Measurements from ENCODE around the gene ITGB2.

Gene ITGB2

DNA sequence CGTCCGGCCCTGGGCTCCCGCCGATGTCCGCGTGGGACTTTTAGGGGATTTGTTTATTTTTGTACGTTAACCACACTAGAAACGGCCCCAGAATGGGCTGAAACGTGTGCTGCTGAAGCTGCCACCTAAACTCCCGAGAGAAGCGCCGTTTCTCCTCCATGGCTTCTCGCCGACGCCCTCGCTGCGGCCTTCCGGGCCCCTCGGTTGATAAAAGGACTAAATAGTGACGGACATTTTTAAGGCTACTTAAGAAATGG is 46.5 kb downstream of the ITGB2 start:
- Histone ChIP-seq H3K27ac (ENCODE audit: low read depth, low read length, poor library complexity, severe bottlenecking) (no peak overlapping the region), H3K4me1 (ENCODE audit: insufficient read depth, low read length, severe bottlenecking) (peaks cover 35% of the 10 kb centered on the region), H3K36me3 (ENCODE audit: insufficient read depth, low read length) (no peaks in the 10 kb centered on the region; the same call in 1 of the 2 replicates), H2AFZ (ENCODE audit: low read length) (peak overlapping the region; percentile 87; the same call in 1 of the 2 replicates), H4K20me1 (ENCODE audit: insufficient read depth, low read length) (no peaks in the 10 kb centered on the region), H3K4me2 (ENCODE audit: low read length) (peak overlapping the region; percentile 93), H3K27me3 (ENCODE audit: insufficient read depth, low read length) (no peaks in the 10 kb centered on the region; the same call in 1 of the 2 replicates), H3K9me2 (ENCODE audit: low read depth, low read length) (no peaks in the 10 kb centered on the region), H3K9ac (ENCODE audit: low read length) (peak overlapping the region; percentile 74), H3K9me3 (ENCODE audit: low read length) (no peaks in the 10 kb centered on the region), H3K4me3 (ENCODE audit: low read depth, low read length, poor library complexity, severe bottlenecking) (peak overlapping the region; percentile 80), H3K79me2 (ENCODE audit: insufficient read depth, low read length) (peaks cover 2% of the 10 kb centered on the region; the same call in 1 of the 2 replicates), H3F3A (ENCODE audit: insufficient read depth, low read length) (0 out of 2 replicates have a peak, but pooled peaks cover 5% of the 10 kb centered on the region)
- TF ChIP-seq, protein P1, sequence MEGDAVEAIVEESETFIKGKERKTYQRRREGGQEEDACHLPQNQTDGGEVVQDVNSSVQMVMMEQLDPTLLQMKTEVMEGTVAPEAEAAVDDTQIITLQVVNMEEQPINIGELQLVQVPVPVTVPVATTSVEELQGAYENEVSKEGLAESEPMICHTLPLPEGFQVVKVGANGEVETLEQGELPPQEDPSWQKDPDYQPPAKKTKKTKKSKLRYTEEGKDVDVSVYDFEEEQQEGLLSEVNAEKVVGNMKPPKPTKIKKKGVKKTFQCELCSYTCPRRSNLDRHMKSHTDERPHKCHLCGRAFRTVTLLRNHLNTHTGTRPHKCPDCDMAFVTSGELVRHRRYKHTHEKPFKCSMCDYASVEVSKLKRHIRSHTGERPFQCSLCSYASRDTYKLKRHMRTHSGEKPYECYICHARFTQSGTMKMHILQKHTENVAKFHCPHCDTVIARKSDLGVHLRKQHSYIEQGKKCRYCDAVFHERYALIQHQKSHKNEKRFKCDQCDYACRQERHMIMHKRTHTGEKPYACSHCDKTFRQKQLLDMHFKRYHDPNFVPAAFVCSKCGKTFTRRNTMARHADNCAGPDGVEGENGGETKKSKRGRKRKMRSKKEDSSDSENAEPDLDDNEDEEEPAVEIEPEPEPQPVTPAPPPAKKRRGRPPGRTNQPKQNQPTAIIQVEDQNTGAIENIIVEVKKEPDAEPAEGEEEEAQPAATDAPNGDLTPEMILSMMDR (IDR thresholded peaks at IDR 0.05; ENCODE audit: low read length): no peak
- TF ChIP-seq EZH2 (IDR thresholded peaks at IDR 0.05; ENCODE audit: borderline replicate concordance, low read length): no peak

DNA sequence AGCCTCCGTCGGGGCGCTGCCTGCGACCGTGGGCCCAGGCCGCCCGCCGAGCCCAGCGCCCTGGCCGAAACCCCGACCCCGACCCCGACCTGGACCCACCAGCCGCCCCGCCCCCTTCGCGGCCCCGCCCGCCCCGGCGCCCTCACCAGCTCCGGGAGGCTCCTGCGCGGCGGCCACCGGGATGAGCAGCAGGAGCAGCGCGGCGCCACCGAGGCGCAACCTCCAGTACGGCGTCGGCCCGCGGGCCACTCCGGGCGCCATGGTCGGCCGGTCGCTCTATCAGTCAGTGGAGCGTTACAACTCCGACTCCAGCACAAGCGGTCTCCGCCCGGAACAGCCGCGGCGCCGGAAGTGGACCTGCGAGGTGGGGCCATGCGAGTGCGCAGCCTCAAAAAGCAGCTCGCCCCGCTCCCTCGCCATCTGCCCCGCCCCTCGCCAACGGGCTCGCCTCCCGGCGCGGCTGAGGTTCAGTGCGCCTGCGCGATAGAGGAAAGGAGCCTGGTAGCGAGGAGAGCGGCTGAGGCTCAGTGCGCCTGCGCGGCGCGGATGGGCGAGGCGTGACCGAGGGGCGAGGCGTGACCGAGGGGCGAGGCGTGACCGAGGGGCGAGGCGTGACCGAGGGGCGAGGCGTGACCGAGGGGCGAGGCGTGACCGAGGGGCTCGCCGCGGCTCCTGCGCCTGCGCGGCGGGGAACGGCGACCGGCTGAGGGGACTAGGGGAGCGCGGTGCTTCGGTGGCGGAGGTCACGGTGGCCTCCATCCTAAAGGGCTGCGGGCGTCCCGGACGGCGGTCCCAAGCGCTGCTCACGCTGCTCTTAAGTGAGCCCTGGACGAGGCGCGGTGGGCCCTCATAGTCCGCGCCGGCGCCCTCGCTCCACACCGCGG is 47.1 kb downstream of the ITGB2 start, which contains the start of gene PTTG1IP:
Gene PTTG1IP, minus strand, starts transcription at position 335 of the 884 bp plus-strand sequence. Its CDS starts 74 bp downstream, at position 261.
- Histone ChIP-seq H3K27ac (ENCODE audit: low read depth, low read length, poor library complexity, severe bottlenecking) (no peak within 1 kb of the TSS), H3K4me3 (ENCODE audit: low read depth, low read length, poor library complexity, severe bottlenecking) (peak within 1 kb of the TSS; percentile 80)

DNA sequence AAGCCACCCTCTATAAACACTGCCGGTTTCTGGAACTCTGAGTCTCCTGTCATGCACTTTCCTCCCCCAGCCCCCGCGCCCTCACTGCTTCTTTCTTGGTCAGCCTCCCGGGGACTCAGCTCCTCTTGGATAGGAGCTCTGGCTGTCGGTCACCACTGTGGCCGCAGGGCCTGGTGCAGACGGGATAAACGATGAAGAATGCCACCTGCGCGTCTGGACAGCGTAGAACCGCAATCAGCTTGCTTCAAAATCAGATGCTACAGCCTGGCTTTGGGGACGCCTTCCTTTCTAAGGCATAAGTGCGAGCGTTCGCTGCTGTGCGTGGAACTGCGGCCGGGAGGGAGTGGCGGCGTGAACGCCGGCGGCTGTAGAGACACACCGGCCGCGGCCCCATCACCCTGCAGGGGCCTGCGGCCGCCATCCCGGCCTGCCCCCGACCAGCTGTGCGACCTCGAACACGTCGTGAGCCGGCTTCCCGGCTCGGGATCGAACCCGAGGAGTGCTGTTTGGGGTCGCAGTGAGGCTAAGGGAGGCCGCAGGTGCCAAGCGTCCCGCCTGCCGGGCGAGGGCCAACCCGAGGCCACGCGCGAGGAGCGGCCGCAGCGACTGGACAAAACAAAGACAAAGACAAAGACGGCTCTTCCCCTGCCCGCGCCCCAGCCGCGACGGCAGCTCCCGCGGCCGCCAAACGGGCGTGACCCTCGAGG is 47.9 kb downstream of the ITGB2 start:
- H3K27ac ChIP-seq (ENCODE audit: low read depth, low read length, poor library complexity, severe bottlenecking): no peak overlapping the region
- H3K4me1 ChIP-seq (ENCODE audit: insufficient read depth, low read length, severe bottlenecking): peaks cover 46% of the 10 kb centered on the region
- H3K27me3 ChIP-seq (ENCODE audit: insufficient read depth, low read length): no peaks in the 10 kb centered on the region; the same call in 1 of the 2 replicates
- no peak overlapping the region for H2AFZ ChIP-seq (ENCODE audit: low read length)
- H3K4me2 ChIP-seq (ENCODE audit: low read length): peak overlapping the region; percentile 91
- no peaks in the 10 kb centered on the region; the same call in 1 of the 2 replicates for H3K36me3 ChIP-seq (ENCODE audit: insufficient read depth, low read length)
- H3K4me3 ChIP-seq (ENCODE audit: low read depth, low read length, poor library complexity, severe bottlenecking): peak overlapping the region; percentile 80
- TF ChIP-seq, protein P1 (IDR thresholded peaks at IDR 0.05; ENCODE audit: low read length): no peak
- TF ChIP-seq EZH2 (IDR thresholded peaks at IDR 0.05; ENCODE audit: borderline replicate concordance, low read length): no peak
- H3K9me2 ChIP-seq (ENCODE audit: low read depth, low read length): no peaks in the 10 kb centered on the region
- H4K20me1 ChIP-seq (ENCODE audit: insufficient read depth, low read length): no peaks in the 10 kb centered on the region
- H3K9me3 ChIP-seq (ENCODE audit: low read length): no peaks in the 10 kb centered on the region
- H3K9ac ChIP-seq (ENCODE audit: low read length): peak overlapping the region; percentile 70
- H3F3A ChIP-seq (ENCODE audit: insufficient read depth, low read length): 0 out of 2 replicates have a peak, but pooled peaks cover 5% of the 10 kb centered on the region
- H3K79me2 ChIP-seq (ENCODE audit: insufficient read depth, low read length): peaks cover 6% of the 10 kb centered on the region

More for the DNA sequence above, 47.1 kb downstream of the ITGB2 start, which contains the start of gene PTTG1IP:
- peak within 1 kb of the TSS; percentile 93 for H3K4me2 ChIP-seq (ENCODE audit: low read length)
- H4K20me1 ChIP-seq (ENCODE audit: insufficient read depth, low read length): no peaks in the 10 kb centered on the region
- no peaks in the 10 kb centered on the region; the same call in 1 of the 2 replicates for H3K27me3 ChIP-seq (ENCODE audit: insufficient read depth, low read length)
- no peaks in the 10 kb centered on the region for H3K9me3 ChIP-seq (ENCODE audit: low read length)
- peaks cover 6% of the 10 kb centered on the region for H3K79me2 ChIP-seq (ENCODE audit: insufficient read depth, low read length)
- peaks cover 38% of the 10 kb centered on the region for H3K4me1 ChIP-seq (ENCODE audit: insufficient read depth, low read length, severe bottlenecking)
- TF ChIP-seq, protein P1 (IDR thresholded peaks at IDR 0.05; ENCODE audit: low read length): no peak
- TF ChIP-seq EZH2 (IDR thresholded peaks at IDR 0.05; ENCODE audit: borderline replicate concordance, low read length): no peak
- H3K9me2 ChIP-seq (ENCODE audit: low read depth, low read length): no peaks in the 10 kb centered on the region
- H3F3A ChIP-seq (ENCODE audit: insufficient read depth, low read length): 0 out of 2 replicates have a peak, but pooled peaks cover 5% of the 10 kb centered on the region
- H2AFZ ChIP-seq (ENCODE audit: low read length): peak within 1 kb of the TSS; percentile 87; the same call in 1 of the 2 replicates
- peak within 1 kb of the TSS; percentile 74 for H3K9ac ChIP-seq (ENCODE audit: low read length)
- H3K36me3 ChIP-seq (ENCODE audit: insufficient read depth, low read length): no peaks in the 10 kb centered on the region; the same call in 1 of the 2 replicates

All from OCI-LY1 (cell line).